Gastroesophageal sphincter (tissue), 4 donors: ENCODE results near the gene VPS11. TPM values are rescaled to one million over a fixed set of nuclear protein-coding genes. Genes with fewer than 3 reads are reported as not detected.

Source experiments
- ATAC-seq: fragments of 150-250 bp; one replicate; pipeline ENCODE4 v1.9.1; 2016; ENCODE audit warnings: mild to moderate bottlenecking, moderate library complexity
- H3K27ac ChIP-seq, 4 donors: fragments of 200-600 bp; sonication (generic) in 3 of 4; 1 replicate in 3 of 4; 2 replicates in 1 of 4; pipeline ENCODE4 v1.5.1; 2016 to 2019
- H3K27me3 ChIP-seq: fragments of 200-600 bp; sonication (generic); one replicate; pipeline ENCODE4 v1.5.1; 2019
- H3K36me3 ChIP-seq, 2 donors: fragments of 200-600 bp; sonication (generic); one replicate each; pipeline ENCODE4 v1.5.1; 2019; ENCODE audit warnings: control low read depth in 1 of 2
- H3K4me1 ChIP-seq, 3 donors: fragments of 200-600 bp; sonication (generic); 1 replicate in 2 of 3; 2 replicates in 1 of 3; pipeline ENCODE4 v1.5.1; 2016 to 2019; ENCODE audit warnings: control low read depth in 2 of 3
- H3K4me3 ChIP-seq, 2 donors: fragments of 200-600 bp; sonication (generic); one replicate each; pipeline ENCODE4 v1.5.1; 2019; ENCODE audit warnings: mild to moderate bottlenecking in 1 of 2, moderate library complexity in 1 of 2
- H3K9me3 ChIP-seq, 3 donors: fragments of 200-600 bp; sonication (generic); one replicate each; pipeline ENCODE4 v1.5.1; 2017 to 2019; ENCODE audit warnings: control low read depth in 2 of 3
- EP300 ChIP-seq: sonication (generic); formaldehyde crosslinking; IDR thresholded peaks from one replicate; pipeline ENCODE4 v1.6.1; 2017; ENCODE audit warnings: antibody characterized with exemption, mild to moderate bottlenecking
- POLR2A ChIP-seq, 2 donors: fragments of 450-650 bp; IDR thresholded peaks; one replicate each; pipeline ENCODE4 v1.6.1; 2017; ENCODE audit warnings: antibody characterized with exemption in 2 of 2, mild to moderate bottlenecking in 2 of 2, moderate library complexity in 1 of 2
- POLR2AphosphoS5 ChIP-seq: sonication (generic); formaldehyde crosslinking; IDR thresholded peaks from one replicate; pipeline ENCODE4 v1.6.1; 2017; ENCODE audit warnings: antibody characterized with exemption
- WGBS, 2 donors: methylation state at CpG; one replicate each; pipeline ENCODE4 v1.1.5; 2018; ENCODE audit warnings: low coverage in 1 of 2; 5-methylcytosine and 5-hydroxymethylcytosine counted together
- total RNA-seq, 4 donors: library from RNA; depleted of rRNA; stranded (reverse); fragments of >200 nt; gene quantifications; one replicate each; pipeline ENCODE4 v1.1.0, GENCODE V29; 2016
- TF ChIP-seq, protein P1 (sequence below), 4 experiments: fragments of 200-600 bp in 2 of 4; fragments of 450-650 bp in 2 of 4; sonication (generic) in 1 of 4; IDR thresholded peaks; one replicate each; pipeline ENCODE4 v1.5.1; 2017 to 2019; ENCODE audit warnings: antibody characterized with exemption in 4 of 4, mild to moderate bottlenecking in 2 of 4, moderate library complexity in 2 of 4

Gene VPS11
- total RNA-seq, 4 donors from 2014 or later = 23.9 to 45.6 (median 35.8) TPM

DNA sequence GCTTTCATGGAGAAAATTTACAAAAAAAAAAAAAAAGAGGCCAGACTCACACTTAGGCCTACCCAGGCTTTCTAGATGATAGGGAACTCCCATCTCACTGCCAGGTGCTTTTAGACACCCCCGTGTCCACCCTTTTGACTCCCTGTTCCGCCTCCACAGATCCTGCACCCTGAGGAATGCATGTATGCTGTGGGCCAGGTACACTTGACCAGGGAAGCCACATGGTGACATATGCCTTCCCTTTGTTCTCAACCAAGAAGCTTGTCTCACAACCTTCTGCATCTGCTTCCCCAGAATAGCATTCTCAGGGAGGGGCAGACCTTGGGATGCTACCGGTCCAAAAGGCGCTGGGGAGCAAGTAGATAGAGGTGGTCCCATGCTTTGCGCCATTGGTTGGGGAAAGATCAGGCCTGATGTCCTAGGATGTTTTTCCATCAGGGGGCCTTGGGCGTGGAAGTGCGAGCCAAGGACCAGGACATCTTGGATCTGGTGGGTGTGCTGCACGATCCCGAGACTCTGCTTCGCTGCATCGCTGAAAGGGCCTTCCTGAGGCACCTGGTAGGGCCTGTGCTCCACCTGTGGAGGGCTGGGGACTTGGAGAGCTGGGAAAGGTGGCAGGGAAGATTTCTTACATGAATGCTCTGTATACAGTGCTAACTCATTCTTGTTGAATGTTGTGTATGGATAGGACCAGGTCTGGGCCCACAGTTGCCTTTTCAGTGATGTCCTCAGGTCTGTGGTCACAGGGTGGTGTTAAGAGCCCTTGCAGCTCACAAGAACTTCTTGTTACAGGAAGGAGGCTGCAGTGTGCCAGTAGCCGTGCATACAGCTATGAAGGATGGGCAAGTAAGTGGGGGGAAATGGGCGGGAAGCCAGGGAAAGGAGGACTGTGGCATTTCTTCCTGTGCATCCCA lies 24.6 kb downstream of the VPS11 start:
- Histone ChIP-seq H3K4me1 (peaks cover 0 to 31% (median 21%) of the 10 kb centered on the region in 3 donors), H3K27me3 (no peaks in the 10 kb centered on the region), H3K9me3 (no peaks in the 10 kb centered on the region), H3K27ac (peak overlapping the region in 3 of 4 donors; percentile 93 to 99 (median 98)), H3K4me3 (no peak overlapping the region), H3K36me3 (peaks cover 0 to 18% of the 10 kb centered on the region in 2 donors)
- 79 to 85% methylated on average over 4 to 6 of the region's 13 CpGs for WGBS, 2 donors
- ATAC-seq = no peak
- TF ChIP-seq POLR2AphosphoS5 (no peak), EP300 (no peak), POLR2A (IDR thresholded peaks at IDR 0.05) (no peak)
- TF ChIP-seq, protein P1, sequence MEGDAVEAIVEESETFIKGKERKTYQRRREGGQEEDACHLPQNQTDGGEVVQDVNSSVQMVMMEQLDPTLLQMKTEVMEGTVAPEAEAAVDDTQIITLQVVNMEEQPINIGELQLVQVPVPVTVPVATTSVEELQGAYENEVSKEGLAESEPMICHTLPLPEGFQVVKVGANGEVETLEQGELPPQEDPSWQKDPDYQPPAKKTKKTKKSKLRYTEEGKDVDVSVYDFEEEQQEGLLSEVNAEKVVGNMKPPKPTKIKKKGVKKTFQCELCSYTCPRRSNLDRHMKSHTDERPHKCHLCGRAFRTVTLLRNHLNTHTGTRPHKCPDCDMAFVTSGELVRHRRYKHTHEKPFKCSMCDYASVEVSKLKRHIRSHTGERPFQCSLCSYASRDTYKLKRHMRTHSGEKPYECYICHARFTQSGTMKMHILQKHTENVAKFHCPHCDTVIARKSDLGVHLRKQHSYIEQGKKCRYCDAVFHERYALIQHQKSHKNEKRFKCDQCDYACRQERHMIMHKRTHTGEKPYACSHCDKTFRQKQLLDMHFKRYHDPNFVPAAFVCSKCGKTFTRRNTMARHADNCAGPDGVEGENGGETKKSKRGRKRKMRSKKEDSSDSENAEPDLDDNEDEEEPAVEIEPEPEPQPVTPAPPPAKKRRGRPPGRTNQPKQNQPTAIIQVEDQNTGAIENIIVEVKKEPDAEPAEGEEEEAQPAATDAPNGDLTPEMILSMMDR (IDR thresholded peaks at IDR 0.05) = no peak

DNA sequence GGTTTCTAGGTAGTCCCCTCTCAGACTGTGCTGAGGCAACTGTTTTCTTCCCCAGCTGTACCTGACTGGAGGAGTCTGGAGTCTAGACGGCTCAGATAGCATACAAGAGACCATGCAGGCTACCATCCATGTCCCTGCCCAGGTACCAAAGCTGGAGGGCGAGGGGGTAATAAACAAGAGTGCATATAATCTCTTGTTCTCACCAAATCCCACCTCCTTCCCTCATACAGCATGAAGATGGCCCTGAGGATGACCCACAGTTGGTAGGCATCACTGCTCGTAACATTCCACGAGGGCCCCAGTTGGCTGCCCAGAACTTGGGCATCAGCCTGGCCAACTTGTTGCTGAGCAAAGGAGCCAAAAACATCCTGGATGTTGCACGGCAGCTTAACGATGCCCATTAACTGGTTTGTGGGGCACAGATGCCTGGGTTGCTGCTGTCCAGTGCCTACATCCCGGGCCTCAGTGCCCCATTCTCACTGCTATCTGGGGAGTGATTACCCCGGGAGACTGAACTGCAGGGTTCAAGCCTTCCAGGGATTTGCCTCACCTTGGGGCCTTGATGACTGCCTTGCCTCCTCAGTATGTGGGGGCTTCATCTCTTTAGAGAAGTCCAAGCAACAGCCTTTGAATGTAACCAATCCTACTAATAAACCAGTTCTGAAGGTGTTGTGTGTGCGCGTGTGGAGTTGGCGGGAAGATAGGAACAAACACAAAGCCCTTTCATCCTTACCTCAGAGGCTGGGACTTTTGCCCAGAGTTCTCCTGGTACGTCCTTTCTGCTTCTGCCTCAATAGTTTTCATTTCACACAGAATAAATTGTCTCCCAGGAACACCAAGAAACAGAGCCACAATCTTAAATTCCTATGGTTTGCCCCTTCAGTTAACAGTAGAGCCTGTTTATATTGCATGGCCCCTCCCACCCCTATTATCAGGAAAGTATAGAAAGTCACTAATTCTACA lies 25.5 kb downstream of the VPS11 start:
- 14 to 39% methylated on average over 2 to 8 of the region's 12 CpGs for WGBS, 2 donors
- H3K36me3 ChIP-seq = peaks cover 0 to 27% of the 10 kb centered on the region in 2 donors
- peaks cover 0 to 31% (median 21%) of the 10 kb centered on the region in 3 donors for H3K4me1 ChIP-seq
- peak overlapping the region; percentile 79 to 99 (median 96) for H3K27ac ChIP-seq
- peak overlapping the region in 1 of 2 donors; percentile 86 for H3K4me3 ChIP-seq
- TF ChIP-seq EP300 (no peak), POLR2AphosphoS5 (no peak), POLR2A (IDR thresholded peaks at IDR 0.05) (no peak)
- TF ChIP-seq, protein P1 (IDR thresholded peaks at IDR 0.05) = no peak
- no peaks in the 10 kb centered on the region for H3K27me3 ChIP-seq
- no peak for ATAC-seq
- H3K9me3 ChIP-seq = no peaks in the 10 kb centered on the region

DNA sequence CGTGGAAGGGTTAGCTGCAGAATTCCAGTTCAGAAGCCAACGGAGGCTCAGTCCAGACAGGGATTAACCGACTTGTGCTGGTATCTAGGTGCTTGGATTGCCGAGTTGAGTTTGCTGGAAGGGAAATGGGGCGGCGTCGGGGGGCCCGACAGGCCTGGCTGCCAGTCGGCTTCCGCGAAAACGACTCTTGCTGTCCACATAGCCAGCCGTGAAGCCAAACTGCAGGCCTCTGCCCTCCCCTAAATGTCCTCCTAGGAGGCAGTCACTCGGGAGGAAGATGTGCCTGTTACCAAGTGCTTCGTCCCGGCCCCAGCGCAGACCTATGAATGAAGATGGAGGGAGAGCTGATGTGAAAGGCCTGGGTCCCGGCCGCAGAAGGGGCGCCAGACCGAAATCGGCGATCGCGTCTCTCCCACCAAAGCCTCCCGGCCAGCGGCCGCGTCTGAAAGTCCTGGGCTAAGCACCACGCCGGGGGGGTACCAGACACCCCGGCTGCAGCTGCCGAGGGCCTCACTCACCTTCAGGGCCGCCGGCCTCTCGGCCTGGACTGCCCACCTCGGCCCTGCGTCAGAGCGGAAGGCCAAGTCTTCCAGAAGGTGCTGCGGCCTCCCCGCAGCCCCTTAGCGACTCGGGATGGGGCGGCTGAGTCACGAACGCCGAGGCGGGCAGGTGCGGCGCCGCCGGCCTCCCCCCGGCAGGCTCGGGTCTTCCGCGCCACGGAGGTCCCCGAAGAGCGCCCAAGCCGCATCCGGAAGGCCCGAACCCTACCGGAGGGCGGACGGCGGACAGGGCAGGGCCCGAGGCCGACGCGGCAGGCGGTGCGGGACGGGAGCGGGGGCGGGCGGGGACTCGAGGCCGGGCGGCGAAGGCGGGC lies 26.6 kb downstream of the VPS11 start:
- H3K36me3 ChIP-seq = peaks cover 0 to 35% of the 10 kb centered on the region in 2 donors
- whole genome bisulfite sequencing, 2 donors = 0% methylated on average over 1 to 2 of the region's 81 CpGs
- TF ChIP-seq POLR2AphosphoS5 (no peak), POLR2A (IDR thresholded peaks at IDR 0.05) (peak in 1 of 2 donors; percentile 15), EP300 (no peak)
- TF ChIP-seq, protein P1 (IDR thresholded peaks at IDR 0.05) = no peak
- peak overlapping the region; percentile 79 to 99 (median 96) for H3K27ac ChIP-seq
- peaks cover 0 to 31% (median 21%) of the 10 kb centered on the region in 3 donors for H3K4me1 ChIP-seq
- H3K4me3 ChIP-seq = peak overlapping the region; percentile 60 to 86
- no peaks in the 10 kb centered on the region for H3K9me3 ChIP-seq
- peak; percentile 11 for ATAC-seq
- H3K27me3 ChIP-seq = no peaks in the 10 kb centered on the region

DNA sequence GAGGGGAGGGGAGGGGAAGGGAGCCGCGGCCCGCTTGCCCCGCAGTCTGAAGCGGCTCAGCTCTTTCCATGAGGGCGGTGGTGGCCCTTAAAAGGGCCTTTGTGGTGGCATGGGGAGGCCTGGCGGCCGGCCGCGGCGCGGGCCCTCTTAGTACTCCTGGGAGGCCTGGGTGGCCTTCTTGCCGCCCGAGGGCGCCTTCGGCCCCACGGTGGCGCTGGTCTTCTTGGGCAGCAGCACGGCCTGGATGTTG lies 27.1 kb downstream of the VPS11 start:
- WGBS, 2 donors = no CpG with 5 or more reads among the region's 19 CpGs
- TF ChIP-seq EP300 = no peak
- TF ChIP-seq, protein P1 (IDR thresholded peaks at IDR 0.05) = peak in 3 of 4 experiments; percentile 77 to 85 (median 81)

More for the DNA sequence above, 27.1 kb downstream of the VPS11 start:
- H3K36me3 ChIP-seq = peaks cover 0 to 38% of the 10 kb centered on the region in 2 donors
- peak overlapping the region; percentile 60 to 86 for H3K4me3 ChIP-seq
- H3K27me3 ChIP-seq = no peaks in the 10 kb centered on the region
- H3K9me3 ChIP-seq = no peaks in the 10 kb centered on the region
- peaks cover 0 to 31% (median 21%) of the 10 kb centered on the region in 3 donors for H3K4me1 ChIP-seq
- peak overlapping the region; percentile 79 to 99 (median 96) for H3K27ac ChIP-seq
- ATAC-seq = peak; percentile 81
